ENCODE measurements around the gene UBE2N.

Gene UBE2N

GRCh38 chr12:93441617-93442410, at the start of gene UBE2N:
UBE2N (minus strand) TSS chr12:93441947; CDS start chr12:93441884, 63 bp downstream.
- DNase-seq (ENCODE audit: low read depth), result peak; percentile 86

GRCh38 chr12:93484315-93484981, 42.7 kb upstream of the UBE2N start:
- DNase-seq (ENCODE audit: low read depth), result no peak

- no peak for DNase-seq (ENCODE audit: low read depth)
Measured at GRCh38 chr12:93483151-93483807, 41.5 kb upstream of the UBE2N start.

GRCh38 chr12:93482721-93483120, 41.0 kb upstream of the UBE2N start:
- DNase-seq (ENCODE audit: low read depth), result no peak

GRCh38 chr12:93476555-93476954, 34.8 kb upstream of the UBE2N start:
- no peak for DNase-seq (ENCODE audit: low read depth)

GRCh38 chr12:93469386-93469785, 27.6 kb upstream of the UBE2N start:
- no peak for DNase-seq (ENCODE audit: low read depth)

GRCh38 chr12:93468008-93468371, 26.2 kb upstream of the UBE2N start:
- no peak for DNase-seq (ENCODE audit: low read depth)

- peak; percentile 53 for DNase-seq (ENCODE audit: low read depth)
Measured at GRCh38 chr12:93467351-93468007, 25.7 kb upstream of the UBE2N start, which contains the start of gene MRPL42. MRPL42 (plus strand) TSS chr12:93467514; CDS start chr12:93469286, 1,772 bp downstream.

- no peak for DNase-seq (ENCODE audit: low read depth)
Measured at GRCh38 chr12:93466625-93467350, 25.0 kb upstream of the UBE2N start.

GRCh38 chr12:93465841-93466240, 24.1 kb upstream of the UBE2N start:
- DNase-seq (ENCODE audit: low read depth), result no peak

- DNase-seq (ENCODE audit: low read depth), result no peak
Measured at GRCh38 chr12:93461503-93461902, 19.8 kb upstream of the UBE2N start.

GRCh38 chr12:93460902-93461301, 19.2 kb upstream of the UBE2N start:
- no peak for DNase-seq (ENCODE audit: low read depth)

- DNase-seq (ENCODE audit: low read depth), result no peak
Measured at GRCh38 chr12:93460003-93460402, 18.3 kb upstream of the UBE2N start.

GRCh38 chr12:93459097-93459496, 17.4 kb upstream of the UBE2N start:
- no peak for DNase-seq (ENCODE audit: low read depth)

- DNase-seq (ENCODE audit: low read depth), result no peak
Measured at GRCh38 chr12:93456077-93456476, 14.3 kb upstream of the UBE2N start.

GRCh38 chr12:93453633-93454032, 11.9 kb upstream of the UBE2N start:
- DNase-seq (ENCODE audit: low read depth), result no peak

- no peak for DNase-seq (ENCODE audit: low read depth)
Measured at GRCh38 chr12:93451423-93452158, 9.8 kb upstream of the UBE2N start.

- DNase-seq (ENCODE audit: low read depth), result no peak
Measured at GRCh38 chr12:93449277-93449676, 7.5 kb upstream of the UBE2N start.

- no peak for DNase-seq (ENCODE audit: low read depth)
Measured at GRCh38 chr12:93448796-93449195, 7.0 kb upstream of the UBE2N start.

- DNase-seq (ENCODE audit: low read depth), result no peak
Measured at GRCh38 chr12:93447555-93448290, 6.0 kb upstream of the UBE2N start.
